ENCODE measurements around the gene SLC25A26.

Gene SLC25A26

GRCh38 chr3:66378256-66378655, 157.5 kb downstream of the SLC25A26 start:
- peak; percentile 22 for DNase-seq

DNA sequence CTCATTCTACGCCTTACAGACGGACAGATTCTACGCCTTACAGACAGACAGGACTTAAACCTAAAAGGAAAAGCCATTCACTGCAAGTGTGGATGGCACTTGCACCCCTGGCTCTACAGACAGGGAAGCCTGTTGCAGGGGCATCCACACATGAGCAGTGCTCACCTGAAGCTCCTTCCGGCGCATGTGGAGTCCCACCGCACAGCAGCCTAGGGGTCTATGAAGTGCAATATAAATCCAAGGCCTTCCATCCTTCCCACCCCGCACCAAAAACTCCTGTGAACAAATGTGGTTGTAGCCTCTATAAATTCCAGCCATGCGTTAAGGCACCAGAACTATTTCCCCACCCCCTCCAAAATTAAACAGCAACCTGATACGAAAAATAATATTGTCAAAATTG, 158.8 kb downstream of the SLC25A26 start:
- no peak for DNase-seq

GRCh38 chr3:66380200-66380932, 159.6 kb downstream of the SLC25A26 start:
- DNase-seq = no peak

DNA sequence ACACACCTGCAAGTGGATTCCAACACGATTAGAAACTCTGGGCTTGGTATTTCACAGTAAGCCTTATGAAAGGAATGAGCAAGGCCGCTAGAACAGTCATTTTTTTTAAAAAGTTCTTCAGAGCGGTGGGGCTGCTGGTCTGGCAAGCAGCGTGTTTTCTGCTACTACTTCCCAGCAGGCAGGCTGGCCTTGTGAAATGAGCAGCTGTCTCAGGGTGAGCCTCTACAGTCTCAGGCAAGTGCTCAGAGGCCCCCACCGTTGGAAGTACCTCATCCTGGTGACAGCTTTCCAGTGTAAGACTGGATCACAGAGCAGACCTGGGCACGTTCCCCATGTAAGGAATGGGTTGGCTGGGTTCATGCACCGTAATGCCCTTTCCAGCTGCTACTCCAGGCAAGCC, 160.8 kb downstream of the SLC25A26 start:
- DNase-seq = no peak

- no peak for DNase-seq
Observed at GRCh38 chr3:66382142-66382541, 161.3 kb downstream of the SLC25A26 start.

DNA sequence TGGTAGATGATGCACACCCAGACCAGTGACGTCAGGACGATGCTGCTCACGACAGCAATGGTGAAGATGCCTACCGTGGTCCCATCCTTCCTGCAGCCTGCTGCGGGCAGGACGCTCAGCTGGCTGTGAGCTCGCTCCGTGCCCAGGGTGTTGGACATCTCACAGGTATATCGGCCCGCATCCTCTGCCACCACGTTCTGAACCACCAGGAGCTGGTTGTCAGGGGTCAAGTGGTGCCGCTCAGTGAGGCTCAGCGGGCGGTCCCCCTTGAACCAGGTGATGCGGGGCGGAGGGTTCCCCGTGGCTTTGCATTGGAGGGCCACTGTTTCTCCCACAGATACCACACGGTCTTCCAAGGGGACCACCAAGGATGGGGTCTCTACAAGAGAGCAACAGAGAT, 162.2 kb downstream of the SLC25A26 start:
- DNase-seq = no peak

DNA sequence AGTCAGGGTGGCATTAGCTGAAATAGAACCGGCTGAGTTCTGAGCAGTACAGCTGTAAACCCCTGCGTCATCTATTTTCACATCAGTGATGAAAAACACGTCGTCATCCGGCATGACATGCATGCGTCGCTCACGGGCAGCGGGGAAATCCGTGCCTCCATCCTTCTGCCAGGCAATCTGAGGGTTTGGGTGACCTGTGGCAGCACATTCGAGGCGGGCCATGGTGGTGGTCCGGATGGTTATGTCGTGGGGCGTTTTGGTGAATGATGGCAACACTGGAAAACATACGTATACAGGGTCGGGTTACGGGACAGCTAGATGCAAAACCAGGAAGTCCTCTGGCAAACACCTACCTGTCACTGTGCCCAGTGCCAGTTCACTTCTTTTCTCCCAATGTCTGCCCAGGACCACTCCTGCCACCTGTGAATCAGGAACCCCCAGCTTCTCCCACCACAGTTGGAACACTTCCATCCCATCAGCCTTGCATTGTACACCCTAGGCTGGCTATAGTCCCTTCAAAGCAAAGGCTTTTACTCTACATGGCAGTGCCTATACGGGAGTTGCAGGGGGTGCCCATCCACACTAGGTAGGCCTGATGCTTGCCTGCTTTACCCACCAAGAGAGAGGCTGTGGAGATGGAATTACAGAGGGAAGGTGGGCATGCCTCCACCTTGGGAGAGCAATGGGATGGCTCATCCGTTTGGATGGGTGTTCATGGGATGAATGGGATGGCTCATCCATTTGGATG, 163.4 kb downstream of the SLC25A26 start:
- no peak for DNase-seq

GRCh38 chr3:66385066-66385465, 164.3 kb downstream of the SLC25A26 start:
- no peak for DNase-seq

DNA sequence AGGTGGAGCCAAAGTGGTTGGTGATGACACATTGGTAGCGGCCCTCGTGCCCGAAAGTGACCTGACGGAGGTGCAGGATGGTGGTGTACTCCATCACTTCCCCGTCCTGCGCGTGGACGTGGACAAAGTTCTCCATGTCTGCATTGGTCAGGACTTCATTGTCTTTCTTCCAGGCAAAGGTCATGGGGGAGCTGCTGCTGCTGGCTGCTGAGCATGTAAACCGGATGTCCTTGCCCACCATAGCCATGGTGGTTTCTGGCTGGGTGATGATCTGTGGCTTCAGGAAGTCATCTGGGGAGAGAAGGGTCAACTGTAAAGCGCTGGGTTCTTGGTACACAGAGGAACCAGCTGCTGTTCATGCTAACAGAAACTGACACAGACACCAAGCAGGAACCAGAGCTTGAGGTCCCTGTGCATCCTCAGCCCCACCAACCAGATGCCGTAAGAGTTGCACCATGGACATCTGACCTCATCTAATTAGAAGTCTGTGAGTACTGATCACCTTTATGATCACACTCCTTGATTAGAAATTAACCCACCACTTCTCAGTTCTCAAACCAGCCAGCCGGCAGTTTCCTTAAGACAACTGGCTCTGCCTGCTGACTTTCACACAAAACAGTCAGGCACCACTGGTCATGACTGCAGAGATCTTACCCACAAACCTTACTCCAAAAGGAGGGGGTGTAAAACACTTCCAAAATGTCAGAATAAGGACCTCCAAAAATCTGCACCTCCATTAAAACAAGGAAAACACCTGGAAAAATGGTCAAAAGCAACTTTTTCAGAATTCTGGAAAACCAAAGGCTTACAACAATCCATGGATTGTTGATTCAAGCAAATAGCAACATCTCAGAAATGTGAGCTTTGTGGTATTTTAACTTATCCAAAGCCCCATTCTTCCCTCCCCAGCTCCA, 165.5 kb downstream of the SLC25A26 start:
- no peak for DNase-seq

GRCh38 chr3:66386925-66387650, 166.3 kb downstream of the SLC25A26 start:
- DNase-seq = no peak

- DNase-seq = no peak
Observed at GRCh38 chr3:66390013-66390412, 169.2 kb downstream of the SLC25A26 start.

DNA sequence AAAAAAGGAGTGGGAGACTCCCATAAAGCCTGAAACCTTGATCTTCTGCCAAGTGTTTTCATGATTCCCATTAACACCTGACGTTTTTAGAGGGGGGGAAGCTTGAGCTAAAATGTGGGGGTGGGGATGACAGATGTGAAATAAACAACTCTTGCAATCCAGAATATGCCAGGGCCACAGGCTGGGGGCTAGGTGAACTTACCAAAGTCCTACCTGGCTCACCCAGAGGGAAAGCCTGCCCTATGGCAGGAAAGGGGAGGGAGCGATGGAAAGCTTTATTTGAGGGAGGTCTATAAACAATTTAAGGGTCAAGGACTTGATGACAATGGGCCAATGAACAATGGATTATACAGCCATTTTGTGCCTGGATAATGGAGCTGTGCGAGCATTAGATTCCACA, 171.7 kb downstream of the SLC25A26 start:
- DNase-seq = no peak

- DNase-seq = no peak
Observed at GRCh38 chr3:66392966-66393332, 172.1 kb downstream of the SLC25A26 start.

- DNase-seq = peak; percentile 53
Observed at GRCh38 chr3:66393333-66394005, 172.7 kb downstream of the SLC25A26 start.

- no peak for DNase-seq
Observed at GRCh38 chr3:66394019-66394752, 173.4 kb downstream of the SLC25A26 start.

DNA sequence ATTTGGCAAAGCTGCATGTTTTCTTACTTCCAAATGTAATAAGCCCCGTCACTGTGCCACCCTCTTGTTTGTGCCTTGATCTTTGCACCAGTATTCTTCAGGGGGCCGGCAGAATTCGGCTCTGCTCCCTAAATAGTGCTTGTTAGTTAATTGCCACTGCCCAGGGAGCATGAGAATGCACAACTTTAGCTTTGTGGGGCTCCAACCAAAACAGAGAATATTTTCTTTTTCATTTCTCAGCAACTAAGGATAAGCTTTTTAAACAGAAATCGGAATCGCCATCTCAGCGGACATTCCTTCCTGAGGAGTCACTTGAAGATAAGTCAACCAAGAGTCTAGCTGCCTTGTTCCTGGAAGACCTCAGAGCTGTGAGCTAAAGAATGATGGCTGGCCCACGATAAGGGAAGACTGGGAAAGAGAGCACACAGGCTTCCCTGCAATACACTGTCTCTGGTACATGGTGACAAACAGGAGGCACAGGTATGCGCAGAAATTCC, 174.0 kb downstream of the SLC25A26 start:
- peak; percentile 38 for DNase-seq

DNA sequence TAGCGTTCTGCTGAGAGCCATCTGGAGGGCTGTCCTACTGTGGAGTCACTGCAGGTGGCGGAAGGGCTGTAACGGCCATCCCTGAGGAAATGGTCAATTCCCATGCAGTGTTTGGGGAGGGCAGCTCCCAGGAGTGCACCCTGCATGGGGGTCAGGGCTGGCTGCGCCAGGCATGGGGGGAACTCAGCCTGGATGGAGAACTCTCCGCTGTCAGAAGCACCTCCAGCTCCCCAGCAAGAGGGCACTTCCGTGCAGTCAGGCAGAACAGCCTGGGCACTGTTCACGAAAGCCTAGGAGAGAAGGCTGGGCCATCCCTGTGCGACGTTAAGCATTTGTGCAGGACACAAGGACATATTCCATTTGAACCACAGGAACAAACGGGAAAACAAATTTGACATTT, 174.8 kb downstream of the SLC25A26 start:
- no peak for DNase-seq

GRCh38 chr3:66396161-66396760, 175.5 kb downstream of the SLC25A26 start:
- DNase-seq = no peak

DNA sequence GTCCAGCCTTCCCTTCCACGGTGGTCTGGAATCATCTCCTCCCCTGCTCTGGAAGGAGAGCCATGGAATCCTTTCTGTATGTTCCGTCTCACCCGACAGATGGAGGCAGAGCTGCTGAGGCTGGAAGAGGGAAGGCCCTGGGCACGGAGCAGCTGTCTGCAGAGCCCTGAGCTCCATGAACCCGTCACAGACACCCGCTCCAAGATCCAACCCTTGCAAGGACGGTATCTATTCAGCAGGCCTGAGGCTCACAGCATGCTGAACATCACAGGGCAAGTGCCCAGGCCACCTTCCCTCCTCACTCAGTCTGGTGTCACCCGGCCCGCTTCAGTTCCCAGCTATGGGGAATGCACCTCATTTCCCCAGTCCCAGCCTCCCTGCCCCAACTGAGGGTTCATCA, 176.1 kb downstream of the SLC25A26 start:
- DNase-seq = no peak

GRCh38 chr3:66397745-66398144, 176.9 kb downstream of the SLC25A26 start:
- peak; percentile 54 for DNase-seq

Measured in fibroblast of skin of abdomen (primary cell).